GM12892 (cell line): Measurements from ENCODE around the gene NDUFA5.
"Not testable (repeated sequence)": the region's sequence is repeated elsewhere in the genome, so short reads cannot be mapped to it uniquely, and the experiment has no call there.

Experiments used
- POLR2A ChIP-seq: IDR thresholded peaks from 2 replicates; pipeline ENCODE4 v1.6.1; 2011; ENCODE audit warnings: low read depth, low read length, control low read depth
- POLR2AphosphoS5 ChIP-seq: IDR thresholded peaks from 2 replicates; pipeline ENCODE4 v1.6.1; 2011; ENCODE audit warnings: low read depth, low read length, control low read depth
- TAF1 ChIP-seq: IDR thresholded peaks from 2 replicates; pipeline ENCODE4 v1.6.1; 2011; ENCODE audit warnings: low read depth, mild to moderate bottlenecking, control low read depth, low read length, borderline replicate concordance

DNA sequence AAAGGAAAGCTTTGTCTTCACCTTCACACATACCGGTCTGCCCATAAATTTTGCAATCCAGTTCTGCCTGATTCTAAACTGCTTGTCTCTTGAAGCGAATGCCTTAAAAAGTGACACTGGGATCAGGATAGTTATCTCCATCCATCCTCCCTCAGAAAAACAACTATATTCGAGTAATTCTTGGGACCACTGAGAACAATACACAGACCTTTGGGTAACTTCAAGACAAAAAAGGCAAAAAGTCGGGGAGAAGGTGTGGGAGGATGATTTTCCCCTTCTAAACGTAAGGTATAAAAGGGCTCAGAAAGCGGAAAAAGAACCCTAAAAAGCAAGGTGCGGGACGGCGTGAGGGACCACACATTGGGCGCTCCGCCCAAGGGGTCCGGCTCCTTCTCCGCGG is 25.3 kb downstream of the NDUFA5 start:
- TF ChIP-seq POLR2AphosphoS5, POLR2A, TAF1: not testable (repeated sequence)
